ENCODE results near the gene MYO1B.

The MYO1B gene

GRCh38 chr2:191436368-191437055 lies 191.3 kb downstream of the MYO1B start:
- Histone ChIP-seq H3K9ac (ENCODE audit: low read length) (no peak overlapping the region), H3K4me1 (ENCODE audit: low read length) (no peaks in the 10 kb centered on the region), H3K27ac (ENCODE audit: low read length) (no peak overlapping the region), H3K9me3 (ENCODE audit: insufficient read depth, low read length) (no peaks in the 10 kb centered on the region), H3K4me2 (ENCODE audit: low read length) (no peak overlapping the region), H3K27me3 (ENCODE audit: low read depth, low read length) (no peaks in the 10 kb centered on the region), H3K36me3 (replicated peaks; ENCODE audit: low read depth, low read length) (no peaks in the 10 kb centered on the region), H3K79me2 (ENCODE audit: low read length) (no peaks in the 10 kb centered on the region), H4K20me1 (ENCODE audit: insufficient read depth, low read length) (no peaks in the 10 kb centered on the region), H3K4me3 (ENCODE audit: low read length) (no peak overlapping the region), H2AFZ (ENCODE audit: low read depth, low read length) (no peak overlapping the region)
- TF ChIP-seq EZH2phosphoT487 (IDR thresholded peaks at IDR 0.05; ENCODE audit: low read depth) (no peak), CTCF (IDR thresholded peaks at IDR 0.05; ENCODE audit: low read depth, low read length) (no peak)

GRCh38 chr2:191439481-191439880 lies 194.3 kb downstream of the MYO1B start:
- no peaks in the 10 kb centered on the region for H4K20me1 ChIP-seq (ENCODE audit: insufficient read depth, low read length)
- no peak for TF ChIP-seq EZH2phosphoT487 (IDR thresholded peaks at IDR 0.05; ENCODE audit: low read depth)
- TF ChIP-seq CTCF (IDR thresholded peaks at IDR 0.05; ENCODE audit: low read depth, low read length): no peak
- no peaks in the 10 kb centered on the region for H3K4me1 ChIP-seq (ENCODE audit: low read length)

GRCh38 chr2:191441496-191442214 lies 196.5 kb downstream of the MYO1B start:
- Histone ChIP-seq H3K79me2 (ENCODE audit: low read length) (no peaks in the 10 kb centered on the region), H3K27ac (ENCODE audit: low read length) (no peak overlapping the region), H3K27me3 (ENCODE audit: low read depth, low read length) (no peaks in the 10 kb centered on the region), H2AFZ (ENCODE audit: low read depth, low read length) (no peak overlapping the region), H3K4me2 (ENCODE audit: low read length) (no peak overlapping the region), H3K9me3 (ENCODE audit: insufficient read depth, low read length) (no peaks in the 10 kb centered on the region), H3K9ac (ENCODE audit: low read length) (no peak overlapping the region), H3K4me3 (ENCODE audit: low read length) (no peak overlapping the region), H3K4me1 (ENCODE audit: low read length) (no peaks in the 10 kb centered on the region), H3K36me3 (replicated peaks; ENCODE audit: low read depth, low read length) (no peaks in the 10 kb centered on the region), H4K20me1 (ENCODE audit: insufficient read depth, low read length) (no peaks in the 10 kb centered on the region)
- TF ChIP-seq CTCF (IDR thresholded peaks at IDR 0.05; ENCODE audit: low read depth, low read length) (no peak), EZH2phosphoT487 (IDR thresholded peaks at IDR 0.05; ENCODE audit: low read depth) (no peak)

More at GRCh38 chr2:191439481-191439880, 194.3 kb downstream of the MYO1B start:
- Histone ChIP-seq H3K9ac (ENCODE audit: low read length) (no peak overlapping the region), H3K79me2 (ENCODE audit: low read length) (no peaks in the 10 kb centered on the region), H3K4me2 (ENCODE audit: low read length) (no peak overlapping the region), H3K27ac (ENCODE audit: low read length) (no peak overlapping the region), H3K36me3 (replicated peaks; ENCODE audit: low read depth, low read length) (no peaks in the 10 kb centered on the region), H2AFZ (ENCODE audit: low read depth, low read length) (no peak overlapping the region), H3K4me3 (ENCODE audit: low read length) (no peak overlapping the region), H3K27me3 (ENCODE audit: low read depth, low read length) (no peaks in the 10 kb centered on the region), H3K9me3 (ENCODE audit: insufficient read depth, low read length) (no peaks in the 10 kb centered on the region)

GRCh38 chr2:191443446-191443845 lies 198.2 kb downstream of the MYO1B start:
- TF ChIP-seq CTCF (IDR thresholded peaks at IDR 0.05; ENCODE audit: low read depth, low read length) (no peak), EZH2phosphoT487 (IDR thresholded peaks at IDR 0.05; ENCODE audit: low read depth) (no peak)
- no peaks in the 10 kb centered on the region for H4K20me1 ChIP-seq (ENCODE audit: insufficient read depth, low read length)

More at GRCh38 chr2:191443446-191443845, 198.2 kb downstream of the MYO1B start:
- Histone ChIP-seq H3K9ac (ENCODE audit: low read length) (no peak overlapping the region), H3K4me3 (ENCODE audit: low read length) (no peak overlapping the region), H3K36me3 (replicated peaks; ENCODE audit: low read depth, low read length) (no peaks in the 10 kb centered on the region), H2AFZ (ENCODE audit: low read depth, low read length) (no peak overlapping the region), H3K4me2 (ENCODE audit: low read length) (no peak overlapping the region), H3K79me2 (ENCODE audit: low read length) (no peaks in the 10 kb centered on the region), H3K27me3 (ENCODE audit: low read depth, low read length) (no peaks in the 10 kb centered on the region), H3K4me1 (ENCODE audit: low read length) (no peaks in the 10 kb centered on the region), H3K9me3 (ENCODE audit: insufficient read depth, low read length) (no peaks in the 10 kb centered on the region), H3K27ac (ENCODE audit: low read length) (no peak overlapping the region)

All from OCI-LY3 (cell line).